GM18517 (cell line): Measurements from ENCODE around the gene PEAK1.
"Not testable (repeated sequence)": the region's sequence is repeated elsewhere in the genome, so short reads cannot be mapped to it uniquely, and the experiment has no call there.

Source experiments
- ATAC-seq: cut with Tn5 transposase; IDR thresholded peaks from one replicate; pipeline ENCODE4 v1.9.1; 2021; ENCODE audit warnings: mild to moderate bottlenecking, moderate library complexity; ENCODE audit not compliant: unreplicated experiment

PEAK1 gene

DNA sequence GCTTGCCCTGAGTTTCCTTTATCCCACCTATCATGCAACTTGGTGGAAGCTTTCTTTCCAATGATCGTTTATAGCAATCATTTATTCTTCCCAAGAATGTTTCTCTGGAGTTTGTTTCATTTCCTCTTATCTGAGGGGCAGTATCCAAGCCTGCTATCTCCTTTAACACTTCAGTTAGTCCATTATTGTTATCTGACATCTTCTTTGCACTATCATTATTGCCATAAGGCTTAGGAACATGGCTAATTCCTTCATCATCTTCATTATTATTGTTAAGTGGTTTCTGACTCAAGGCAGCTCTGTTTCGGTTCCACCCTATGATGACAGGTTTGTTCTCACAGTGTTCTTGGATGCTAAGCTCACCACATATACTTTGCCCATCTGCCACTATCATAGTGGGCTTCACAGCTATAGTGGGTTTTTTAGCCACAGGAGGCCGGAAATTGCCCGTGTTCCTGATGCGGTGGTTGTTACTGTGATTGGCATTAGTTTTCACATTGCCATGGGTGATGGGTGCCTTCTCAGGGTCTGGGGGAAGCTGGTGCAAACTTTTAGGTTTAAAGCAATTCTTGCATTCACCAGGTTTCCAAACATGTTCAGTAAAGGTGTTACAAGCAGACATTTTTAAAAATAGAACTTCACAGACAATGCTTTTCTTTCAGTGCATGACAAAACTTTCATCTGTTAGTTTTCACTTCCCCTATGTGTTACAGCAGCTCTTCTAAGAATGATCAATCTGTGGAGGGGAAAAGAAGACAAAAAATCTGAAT, 238.4 kb downstream of the PEAK1 start:
- no peak for ATAC-seq

GRCh38 chr15:77180757-77181156, 239.1 kb downstream of the PEAK1 start:
- no peak for ATAC-seq

GRCh38 chr15:77180270-77180669, 239.6 kb downstream of the PEAK1 start:
- ATAC-seq, result no peak

DNA sequence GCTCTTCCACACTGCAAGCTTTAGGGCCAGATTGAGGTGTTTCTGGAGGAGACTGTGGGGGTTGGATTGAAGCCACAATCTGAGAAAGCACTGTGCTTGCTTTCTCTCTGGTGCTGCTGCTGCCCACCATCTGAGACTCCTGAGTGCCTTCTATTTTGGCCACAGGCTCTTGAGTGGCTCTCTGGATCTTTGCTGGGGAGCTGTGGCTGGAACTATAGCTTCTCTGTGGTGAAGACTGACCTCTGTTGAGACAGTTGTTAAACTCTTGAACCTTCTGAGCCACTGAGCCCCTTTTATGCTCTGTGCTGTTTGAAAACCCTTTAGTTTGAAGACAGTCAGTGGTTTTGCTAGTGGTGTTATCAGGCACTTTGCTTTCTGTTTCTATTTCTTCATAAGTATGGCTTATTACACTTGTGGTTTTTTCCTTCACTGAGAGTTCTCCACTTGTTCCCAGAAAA, 240.3 kb downstream of the PEAK1 start:
- ATAC-seq, result peak; percentile 51

GRCh38 chr15:77178411-77178810, 241.5 kb downstream of the PEAK1 start:
- ATAC-seq, result no peak

GRCh38 chr15:77176148-77176547, 243.8 kb downstream of the PEAK1 start:
- not testable (repeated sequence) for ATAC-seq

DNA sequence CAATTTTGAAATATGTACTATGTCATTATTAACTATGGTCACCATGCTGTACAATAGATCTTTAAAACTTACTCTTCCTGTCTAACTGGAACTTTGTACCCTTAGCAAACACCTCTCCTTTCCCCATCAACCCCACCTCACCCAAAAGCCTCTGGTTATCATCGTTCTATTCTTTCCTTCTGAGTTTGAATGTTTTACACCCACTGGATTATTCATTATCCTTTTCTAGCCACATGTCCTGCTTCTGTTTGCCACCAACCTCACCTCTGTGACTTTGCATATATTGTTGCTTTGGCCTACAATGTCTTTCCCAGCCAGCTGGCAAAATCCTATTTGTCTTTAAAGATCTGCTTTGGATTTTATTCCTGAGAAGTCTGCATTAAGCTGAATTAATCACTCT, 246.4 kb downstream of the PEAK1 start:
- no peak for ATAC-seq

- ATAC-seq, result no peak
These were observed 248.5 kb downstream of the PEAK1 start for GRCh38 chr15:77171221-77171967.

DNA sequence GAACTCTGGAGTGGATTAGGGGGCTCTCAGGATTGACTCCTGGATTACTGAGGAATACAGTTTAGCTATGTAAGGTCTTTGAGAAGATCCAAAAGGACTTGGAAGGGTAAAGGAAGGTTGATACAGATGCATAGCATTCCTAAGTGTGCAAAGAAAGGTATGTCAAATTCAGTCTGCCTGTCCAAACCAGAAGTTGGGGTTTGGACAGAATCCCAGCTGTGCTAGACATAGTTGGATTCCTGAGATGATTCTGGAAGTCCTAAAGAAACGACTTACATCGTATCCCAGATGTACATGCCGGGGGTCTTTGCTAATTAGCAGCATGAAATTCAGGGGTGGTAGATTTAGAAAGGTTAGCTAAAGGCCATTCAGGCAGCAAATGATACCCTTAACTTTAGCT, 251.3 kb downstream of the PEAK1 start:
- ATAC-seq, result no peak

- ATAC-seq, result no peak
These were observed 251.8 kb downstream of the PEAK1 start for GRCh38 chr15:77168141-77168540.

DNA sequence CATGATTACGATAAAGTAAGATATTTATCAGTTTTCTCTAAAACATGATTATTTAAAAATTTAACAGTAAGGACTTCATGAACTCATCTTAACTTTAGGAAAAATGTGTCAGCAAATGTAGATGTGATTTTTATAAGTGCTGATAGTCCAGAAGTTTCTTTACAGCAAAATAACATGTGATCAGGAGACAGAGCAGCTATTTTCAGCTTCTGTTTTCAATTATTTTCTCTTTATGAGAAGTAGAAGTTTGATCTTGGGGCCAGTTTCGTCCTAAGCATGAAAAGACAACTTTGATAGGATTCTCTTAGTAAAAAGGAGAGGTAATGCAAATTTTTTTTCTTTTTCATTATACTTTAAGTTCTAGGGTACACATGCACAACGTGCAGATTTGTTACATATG, 252.5 kb downstream of the PEAK1 start:
- no peak for ATAC-seq

DNA sequence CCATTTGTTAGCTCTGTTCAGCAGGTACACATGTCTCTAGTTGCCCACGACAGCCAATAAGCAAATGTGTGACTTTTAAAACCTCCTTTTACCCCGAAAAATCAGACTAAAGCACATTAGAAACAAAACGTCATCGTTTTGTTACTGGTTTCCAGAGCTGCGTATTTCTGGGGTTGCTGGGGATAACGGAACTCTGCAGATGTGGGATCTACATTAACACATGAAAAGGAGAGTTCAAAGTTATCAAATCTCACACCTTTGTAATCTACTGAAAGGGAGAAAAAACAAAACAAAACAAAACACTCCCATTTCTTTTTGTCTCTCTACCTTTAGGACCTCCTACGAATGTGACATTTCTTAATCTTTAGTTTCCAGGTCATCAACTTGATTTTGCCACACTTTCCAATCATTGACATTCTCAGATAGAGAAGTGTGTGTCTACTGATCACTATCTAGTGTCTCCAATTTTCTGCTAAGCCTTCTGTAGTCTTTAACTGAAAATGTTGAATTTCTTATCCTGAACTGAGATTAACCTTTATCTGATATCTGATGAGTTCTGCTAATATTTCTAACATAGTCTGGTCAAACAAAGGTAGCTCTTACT, 256.0 kb downstream of the PEAK1 start:
- no peak for ATAC-seq

DNA sequence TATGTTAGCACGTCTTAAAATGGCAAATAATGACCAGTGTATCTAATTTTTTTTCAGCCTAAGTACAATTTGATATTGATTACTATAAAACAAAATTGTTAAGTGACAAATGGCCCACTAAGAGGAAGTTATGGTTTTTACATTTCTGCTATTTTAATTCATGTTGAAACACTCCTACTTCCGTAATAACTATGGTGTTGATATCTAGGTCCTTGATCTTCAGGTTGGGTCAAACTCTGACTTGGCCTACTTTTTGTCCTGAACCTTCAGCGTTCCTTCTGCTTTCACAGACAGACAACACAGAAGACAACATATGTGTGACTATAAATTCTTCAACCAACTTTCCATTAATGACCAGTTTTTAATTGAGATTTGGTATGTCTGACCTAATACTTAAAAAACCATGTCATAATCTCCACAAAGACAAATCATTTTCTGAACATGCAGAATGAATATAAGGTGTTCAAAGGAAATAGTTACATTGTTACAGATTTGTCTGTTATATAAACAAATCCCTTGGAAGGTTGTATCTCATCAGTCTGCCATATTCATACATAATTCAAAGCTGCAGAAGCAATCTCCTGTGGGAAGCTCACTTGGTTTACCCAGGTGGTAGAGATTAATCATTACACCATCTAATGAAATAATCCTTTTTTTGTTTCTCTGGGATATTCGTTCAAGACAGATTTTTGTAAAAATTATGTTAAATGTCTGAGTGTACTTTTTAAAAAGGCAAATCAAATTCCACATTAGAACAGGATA, 256.9 kb downstream of the PEAK1 start:
- ATAC-seq, result no peak

DNA sequence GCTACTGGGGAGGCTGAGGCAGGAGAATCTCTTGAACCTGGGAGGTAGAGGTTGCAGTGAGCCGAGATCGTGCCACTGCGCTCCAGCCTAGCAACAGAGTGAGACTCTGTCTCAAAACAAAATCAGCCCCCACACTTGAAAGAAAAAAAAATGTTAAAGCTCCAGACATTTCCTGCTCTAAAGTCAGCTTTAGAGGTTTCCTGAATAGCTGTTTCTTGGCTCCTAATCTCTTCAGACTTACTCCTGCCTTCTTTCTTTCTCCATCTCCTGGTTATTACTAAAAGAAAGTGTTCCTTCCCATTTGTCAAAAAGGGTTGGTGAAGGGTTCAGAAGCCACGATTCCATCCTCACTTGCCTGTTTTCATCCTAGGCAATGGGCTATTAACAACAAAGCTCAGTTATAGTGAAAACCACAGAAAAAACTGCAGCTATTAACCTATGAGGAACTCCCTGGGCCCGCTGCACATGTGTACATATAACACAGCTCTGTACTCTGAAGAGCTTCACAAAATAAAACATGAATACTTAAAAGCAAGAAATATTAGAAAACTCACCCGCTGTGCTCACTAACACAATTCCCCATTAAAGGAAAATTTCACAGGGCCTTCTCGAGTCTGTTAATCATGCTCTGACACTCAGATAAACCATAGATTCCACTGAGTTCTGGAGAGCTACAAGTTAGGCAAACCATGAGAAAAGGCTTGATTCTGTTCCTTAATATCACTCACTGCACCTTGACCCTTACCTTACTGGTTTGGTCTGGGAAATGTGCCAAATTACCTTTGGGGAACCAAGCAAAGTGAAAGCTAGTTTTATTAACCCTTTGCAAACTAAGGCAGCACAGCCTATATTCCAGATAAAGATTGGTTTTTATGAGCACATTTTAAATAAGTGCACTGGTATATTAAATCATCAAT, 259.1 kb downstream of the PEAK1 start:
- no peak for ATAC-seq

GRCh38 chr15:77156000-77156399, 263.9 kb downstream of the PEAK1 start:
- ATAC-seq, result not testable (repeated sequence)

GRCh38 chr15:77148191-77148590, 271.7 kb downstream of the PEAK1 start:
- ATAC-seq, result no peak

GRCh38 chr15:77145370-77145769, 274.5 kb downstream of the PEAK1 start:
- ATAC-seq, result no peak

DNA sequence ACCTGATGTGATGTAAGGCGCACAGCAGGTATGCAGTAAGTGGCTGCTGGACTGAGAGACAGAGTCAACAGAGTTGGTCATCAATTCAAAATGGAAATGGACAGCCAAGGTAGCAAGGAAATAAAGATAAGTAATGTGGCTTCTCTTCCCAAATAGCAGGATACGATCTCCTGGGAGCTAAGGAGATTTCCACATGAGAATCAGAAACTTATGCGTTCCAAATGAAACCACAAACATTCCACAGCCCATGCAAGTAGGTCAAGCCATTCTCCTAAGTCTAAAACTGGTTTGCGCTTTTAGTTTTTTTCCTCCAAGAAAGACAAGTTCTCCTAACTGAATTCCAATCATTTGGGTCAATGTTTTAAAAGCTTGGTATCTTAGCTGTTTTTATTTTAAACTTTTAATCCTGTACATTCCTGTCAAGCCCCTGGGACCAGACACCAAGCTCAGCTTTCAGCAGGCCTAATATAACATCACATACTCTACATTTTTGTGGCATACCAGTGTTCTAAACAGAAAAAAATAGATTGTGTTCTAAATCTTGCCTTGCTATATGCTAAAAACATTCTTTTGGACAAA, 275.3 kb downstream of the PEAK1 start:
- no peak for ATAC-seq

- no peak for ATAC-seq
These were observed 275.9 kb downstream of the PEAK1 start for GRCh38 chr15:77144026-77144425.

DNA sequence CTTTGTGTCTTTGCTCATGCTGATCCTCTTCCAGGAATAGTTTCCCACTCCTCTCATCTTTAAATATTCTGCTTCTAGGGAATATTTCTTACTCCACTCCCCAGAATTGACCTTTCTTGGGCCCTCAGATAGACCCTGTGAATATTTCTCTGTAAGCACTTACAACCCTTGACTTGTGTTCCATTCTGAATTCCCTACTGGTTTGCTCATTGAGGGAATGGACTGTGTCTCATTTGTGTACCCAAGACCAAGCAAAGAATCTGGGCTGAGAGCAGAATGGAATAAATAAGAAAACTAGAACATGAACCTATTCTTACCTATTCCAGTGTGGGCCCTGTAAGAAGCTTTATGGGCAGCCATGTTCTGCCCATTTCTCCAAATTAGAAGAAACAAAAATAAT, 276.3 kb downstream of the PEAK1 start:
- no peak for ATAC-seq
